Mammary epithelial cell (primary cell): ENCODE data around the gene LGALSL.

Source experiments
- EZH2 ChIP-seq: IDR thresholded peaks from 2 replicates; pipeline ENCODE4 v1.6.1; 2012; ENCODE audit warnings: low read length, inconsistent platforms, borderline replicate concordance
- TF ChIP-seq, protein P1 (sequence below), 2 donors: IDR thresholded peaks in 1 of 2; conservative IDR thresholded peaks in 1 of 2; 2 replicates each; pipeline ENCODE4 v1.5.1; 2011 to 2012; ENCODE audit warnings: inconsistent platforms in 2 of 2, low read length in 2 of 2, mild to moderate bottlenecking in 2 of 2, control low read depth in 1 of 2, low read depth in 1 of 2; ENCODE audit not compliant: insufficient read depth in 1 of 2; ENCODE audit errors: extremely low read depth in 1 of 2

DNA sequence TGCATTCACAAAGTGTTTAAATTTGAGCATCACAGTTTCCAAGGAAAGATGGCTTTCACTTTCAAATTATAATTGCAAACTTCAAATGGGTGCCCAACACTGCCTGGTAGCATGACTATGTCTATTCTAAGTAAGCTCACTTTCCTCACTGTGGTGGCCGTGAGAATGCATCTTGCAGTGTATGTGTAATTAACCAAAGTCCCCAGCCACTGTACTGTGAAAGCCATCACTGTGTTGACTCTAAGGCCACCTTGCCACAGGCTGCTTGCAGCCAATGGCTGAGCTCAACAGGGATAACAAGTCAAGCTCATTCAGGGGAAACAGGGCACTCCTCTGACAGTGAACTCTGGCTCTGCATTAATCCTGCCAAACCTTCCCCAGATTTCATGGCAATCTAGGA lies 43.3 kb upstream of the LGALSL start:
- TF ChIP-seq, protein P1, sequence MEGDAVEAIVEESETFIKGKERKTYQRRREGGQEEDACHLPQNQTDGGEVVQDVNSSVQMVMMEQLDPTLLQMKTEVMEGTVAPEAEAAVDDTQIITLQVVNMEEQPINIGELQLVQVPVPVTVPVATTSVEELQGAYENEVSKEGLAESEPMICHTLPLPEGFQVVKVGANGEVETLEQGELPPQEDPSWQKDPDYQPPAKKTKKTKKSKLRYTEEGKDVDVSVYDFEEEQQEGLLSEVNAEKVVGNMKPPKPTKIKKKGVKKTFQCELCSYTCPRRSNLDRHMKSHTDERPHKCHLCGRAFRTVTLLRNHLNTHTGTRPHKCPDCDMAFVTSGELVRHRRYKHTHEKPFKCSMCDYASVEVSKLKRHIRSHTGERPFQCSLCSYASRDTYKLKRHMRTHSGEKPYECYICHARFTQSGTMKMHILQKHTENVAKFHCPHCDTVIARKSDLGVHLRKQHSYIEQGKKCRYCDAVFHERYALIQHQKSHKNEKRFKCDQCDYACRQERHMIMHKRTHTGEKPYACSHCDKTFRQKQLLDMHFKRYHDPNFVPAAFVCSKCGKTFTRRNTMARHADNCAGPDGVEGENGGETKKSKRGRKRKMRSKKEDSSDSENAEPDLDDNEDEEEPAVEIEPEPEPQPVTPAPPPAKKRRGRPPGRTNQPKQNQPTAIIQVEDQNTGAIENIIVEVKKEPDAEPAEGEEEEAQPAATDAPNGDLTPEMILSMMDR (conservative IDR thresholded peaks at IDR 0.05 in 1 of 2, IDR thresholded peaks at IDR 0.05 in 1 of 2; ENCODE audit: extremely low read depth in 1 of 2, insufficient read depth in 1 of 2, low read depth in 1 of 2, low read length in 2 of 2) = no peak
- no peak for TF ChIP-seq EZH2
